Esophagus squamous epithelium (tissue), 4 donors: ENCODE measurements around the gene SAA4.

Experiments used
- POLR2A ChIP-seq, 4 donors: fragments of 450-650 bp; IDR thresholded peaks; one replicate each; pipeline ENCODE4 v1.6.1; 2017; ENCODE audit warnings: antibody characterized with exemption in 4 of 4, mild to moderate bottlenecking in 4 of 4, moderate library complexity in 3 of 4
- TF ChIP-seq, protein P1 (sequence below), 6 experiments: fragments of 450-650 bp in 4 of 6; fragments of 200-600 bp in 2 of 6; sonication (generic) in 2 of 6; IDR thresholded peaks; one replicate each; pipeline ENCODE4 v1.5.1; 2016 to 2019; ENCODE audit warnings: antibody characterized with exemption in 6 of 6, mild to moderate bottlenecking in 4 of 6, moderate library complexity in 4 of 6

GRCh38 chr11:18254781-18255361 lies 18.3 kb upstream of the SAA4 start:
- no peak for TF ChIP-seq POLR2A (IDR thresholded peaks at IDR 0.05)
- TF ChIP-seq, protein P1, sequence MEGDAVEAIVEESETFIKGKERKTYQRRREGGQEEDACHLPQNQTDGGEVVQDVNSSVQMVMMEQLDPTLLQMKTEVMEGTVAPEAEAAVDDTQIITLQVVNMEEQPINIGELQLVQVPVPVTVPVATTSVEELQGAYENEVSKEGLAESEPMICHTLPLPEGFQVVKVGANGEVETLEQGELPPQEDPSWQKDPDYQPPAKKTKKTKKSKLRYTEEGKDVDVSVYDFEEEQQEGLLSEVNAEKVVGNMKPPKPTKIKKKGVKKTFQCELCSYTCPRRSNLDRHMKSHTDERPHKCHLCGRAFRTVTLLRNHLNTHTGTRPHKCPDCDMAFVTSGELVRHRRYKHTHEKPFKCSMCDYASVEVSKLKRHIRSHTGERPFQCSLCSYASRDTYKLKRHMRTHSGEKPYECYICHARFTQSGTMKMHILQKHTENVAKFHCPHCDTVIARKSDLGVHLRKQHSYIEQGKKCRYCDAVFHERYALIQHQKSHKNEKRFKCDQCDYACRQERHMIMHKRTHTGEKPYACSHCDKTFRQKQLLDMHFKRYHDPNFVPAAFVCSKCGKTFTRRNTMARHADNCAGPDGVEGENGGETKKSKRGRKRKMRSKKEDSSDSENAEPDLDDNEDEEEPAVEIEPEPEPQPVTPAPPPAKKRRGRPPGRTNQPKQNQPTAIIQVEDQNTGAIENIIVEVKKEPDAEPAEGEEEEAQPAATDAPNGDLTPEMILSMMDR (IDR thresholded peaks at IDR 0.05) = no peak
